ENCODE measurements around the gene MLIP.

The MLIP gene

GRCh38 chr6:54098450-54099044, 12.7 kb upstream of the MLIP start:
- DNase-seq = no peak

DNA sequence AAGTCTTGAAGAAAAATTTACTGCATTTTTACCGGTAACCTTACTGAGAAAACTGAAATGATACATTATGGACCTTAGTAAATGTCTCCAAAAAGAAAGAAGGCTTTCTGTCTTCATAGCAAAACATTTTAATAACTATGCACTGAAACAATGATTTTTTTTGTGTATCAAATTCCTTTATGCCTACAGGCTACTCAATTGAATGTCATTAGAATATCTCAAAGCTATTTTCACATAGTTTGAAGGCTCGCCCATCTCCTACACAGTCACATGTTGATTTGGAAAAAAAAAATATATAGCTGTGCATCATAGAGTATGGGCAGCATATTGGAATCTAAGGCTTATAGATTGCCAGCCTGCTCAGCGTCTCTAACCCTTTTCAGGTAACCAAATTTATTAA, 12.0 kb upstream of the MLIP start:
- DNase-seq = no peak

DNA sequence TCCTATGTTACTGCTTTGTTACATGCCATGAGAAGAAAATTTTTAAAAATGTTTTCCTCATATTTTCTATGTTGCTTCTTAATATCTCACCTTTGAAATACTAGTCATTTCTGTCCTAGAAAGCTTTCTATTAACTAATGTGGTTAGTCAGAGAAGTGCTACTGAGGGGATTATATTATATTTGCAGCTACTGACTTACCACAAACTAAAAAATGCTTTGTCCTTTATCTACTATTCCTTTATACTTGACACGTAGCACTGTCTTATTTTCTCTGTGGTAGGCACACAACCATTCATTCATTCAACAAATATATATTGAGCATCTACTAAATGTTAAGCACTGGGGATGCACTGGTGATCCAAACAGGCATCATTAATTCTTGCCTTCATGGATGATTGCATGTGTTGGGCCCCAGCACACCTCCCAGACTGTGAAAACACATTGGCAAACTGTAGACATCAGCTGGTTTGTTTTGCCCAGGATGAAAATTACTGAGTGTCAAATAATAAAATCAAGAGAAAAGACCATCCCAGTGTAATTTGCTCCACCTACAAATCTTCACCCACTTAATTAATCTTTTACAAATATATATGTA, 10.7 kb upstream of the MLIP start:
- no peak for DNase-seq

DNA sequence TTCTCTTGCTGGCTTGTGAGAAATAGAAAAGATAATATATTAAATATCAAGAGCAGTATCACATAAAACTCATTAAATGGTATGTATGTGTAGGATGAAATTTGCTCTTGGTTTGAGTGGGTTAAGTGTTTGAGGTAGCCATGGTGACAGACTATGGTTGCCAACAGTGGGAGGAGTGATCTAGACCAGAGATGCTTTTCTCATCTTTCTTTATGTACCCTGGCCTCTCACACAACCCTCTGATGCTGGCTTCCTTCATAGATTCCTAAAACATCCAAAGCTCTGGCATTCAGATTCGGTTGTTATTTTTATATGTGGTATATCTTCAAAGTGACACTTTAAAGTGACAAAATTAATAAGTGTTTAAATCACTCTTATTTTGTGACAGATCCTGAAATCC, 9.0 kb upstream of the MLIP start:
- DNase-seq = no peak

GRCh38 chr6:54103497-54103896, 7.7 kb upstream of the MLIP start:
- no peak for DNase-seq

DNA sequence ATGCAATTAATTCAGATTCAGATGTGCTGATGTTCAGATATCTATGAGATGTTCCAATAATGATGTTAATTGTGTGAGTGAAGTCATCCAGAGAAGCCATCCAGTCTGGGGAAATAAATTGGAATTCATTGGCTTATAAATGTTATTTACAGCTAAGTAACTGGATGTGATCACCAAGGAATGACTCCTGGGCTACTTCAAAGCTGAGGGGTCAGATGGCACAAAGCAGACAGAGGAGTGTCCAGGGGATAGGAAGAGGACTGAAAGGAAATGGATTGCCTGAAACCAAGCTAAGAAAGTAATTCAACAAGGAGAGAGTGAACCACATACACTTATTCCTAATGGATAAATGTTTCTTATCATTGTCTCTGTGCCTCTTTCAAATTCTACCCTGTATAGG, 4.5 kb upstream of the MLIP start:
- no peak for DNase-seq

DNA sequence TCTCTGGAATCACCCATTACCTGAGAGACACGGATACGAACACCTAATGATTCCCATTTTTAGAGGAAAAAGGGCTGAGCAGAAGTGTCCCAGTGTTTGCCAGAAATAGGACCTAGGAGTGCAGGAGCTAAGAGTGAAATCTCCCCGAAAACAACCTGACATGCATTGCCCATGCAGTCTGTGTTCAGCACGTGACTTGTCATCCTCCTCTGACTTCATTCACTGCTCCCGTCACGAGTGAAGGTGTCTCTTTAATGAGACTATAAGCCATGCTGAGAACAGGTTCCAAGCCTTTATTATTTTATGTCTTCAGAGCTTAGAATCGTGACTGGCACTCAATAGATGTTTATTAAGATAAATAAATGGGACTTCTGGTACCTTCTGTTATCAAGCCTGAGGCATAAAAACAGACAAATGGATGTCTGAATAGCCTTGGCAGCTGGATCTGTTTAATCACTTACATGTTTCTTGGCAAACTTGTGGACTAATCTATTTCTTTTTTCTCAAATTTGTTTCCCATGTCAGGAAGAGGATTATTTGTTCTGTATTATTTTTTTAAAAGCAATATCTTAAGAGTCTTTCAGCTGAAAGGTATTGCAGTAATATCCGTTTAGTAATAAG, 3.7 kb upstream of the MLIP start:
- no peak for DNase-seq

GRCh38 chr6:54108271-54108670, 3.0 kb upstream of the MLIP start:
- no peak for DNase-seq

- no peak for DNase-seq
Observed at GRCh38 chr6:54109586-54109985, 1.7 kb upstream of the MLIP start.

DNA sequence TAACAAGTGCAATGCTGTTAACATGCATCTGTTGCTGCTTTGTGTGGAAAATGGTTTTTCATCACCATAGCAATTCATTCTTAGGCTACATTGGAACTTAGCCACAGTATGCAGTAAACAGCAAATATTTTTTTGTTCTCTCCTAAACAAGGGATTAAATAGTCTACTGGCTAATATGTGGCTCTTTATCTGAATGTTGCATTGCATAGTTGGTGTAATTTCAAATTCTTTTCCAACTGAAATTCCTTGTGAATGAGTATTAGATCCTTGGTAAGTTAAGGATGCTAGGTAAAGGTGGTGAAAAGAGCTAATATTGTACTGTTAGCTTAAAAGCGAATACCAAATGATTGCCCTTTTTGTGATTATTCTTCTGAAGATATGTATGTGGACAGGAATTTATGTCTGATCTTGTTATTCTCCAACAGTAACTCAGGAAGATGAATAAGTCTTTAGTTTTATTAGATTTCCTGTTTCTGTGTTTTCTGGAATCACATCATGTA, 958 bp downstream of the MLIP start:
- DNase-seq = no peak

DNA sequence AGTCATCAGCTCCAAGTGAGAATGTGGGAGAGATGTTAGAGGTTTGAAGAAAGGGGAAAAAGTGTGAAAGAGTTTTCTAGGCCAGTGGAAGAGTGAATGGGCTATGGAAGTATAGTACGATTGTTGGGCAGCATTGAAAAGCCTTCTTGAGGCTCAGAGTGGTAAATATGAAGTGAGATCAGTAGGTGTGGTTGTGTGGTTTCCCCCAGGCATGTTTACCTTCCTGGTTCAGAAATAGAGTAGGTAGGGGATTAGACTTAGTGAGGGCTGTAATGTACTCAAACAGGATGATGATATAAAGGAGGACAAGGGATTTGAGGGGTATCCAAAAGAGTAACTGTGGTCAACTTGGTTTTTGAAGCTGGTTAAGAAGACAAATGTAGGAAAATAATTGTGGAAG, 3.7 kb downstream of the MLIP start:
- DNase-seq = no peak

DNA sequence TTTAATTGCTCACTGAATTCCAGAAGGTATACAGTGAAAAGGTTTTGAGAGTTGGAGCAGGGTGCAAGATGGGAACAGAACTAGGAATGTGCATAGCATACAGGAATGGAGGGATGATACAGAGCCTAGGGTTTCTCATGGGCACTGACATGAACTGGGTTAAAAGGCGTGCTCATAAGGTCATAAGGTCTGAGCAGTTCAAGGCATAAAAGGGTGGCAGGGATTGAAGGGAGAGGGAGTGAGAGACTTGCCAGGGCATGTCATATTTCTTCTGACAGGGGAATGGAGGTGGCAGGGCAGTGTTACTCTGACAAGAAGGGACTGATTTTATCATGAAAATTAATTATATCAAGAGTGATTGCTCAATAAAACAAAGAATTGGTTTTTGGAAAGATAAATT, 4.7 kb downstream of the MLIP start:
- DNase-seq = no peak

DNA sequence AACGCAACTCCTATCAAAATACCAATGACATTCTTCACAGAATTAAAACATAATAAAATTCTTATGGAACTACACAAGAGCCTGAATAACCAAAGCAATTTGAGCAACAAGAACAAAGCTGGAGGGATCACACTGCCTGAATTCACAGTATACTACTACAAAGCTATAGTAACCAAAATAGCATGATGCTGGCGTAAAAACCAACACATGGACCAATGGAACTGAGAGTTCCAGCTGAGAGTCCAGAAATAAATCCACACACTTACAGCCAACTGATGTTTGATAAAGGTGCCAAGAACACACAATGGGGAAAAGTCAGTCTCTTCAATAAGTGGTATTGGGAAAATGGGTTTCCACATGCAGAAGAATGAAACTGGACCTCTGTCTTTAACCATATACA, 6.9 kb downstream of the MLIP start:
- no peak for DNase-seq

DNA sequence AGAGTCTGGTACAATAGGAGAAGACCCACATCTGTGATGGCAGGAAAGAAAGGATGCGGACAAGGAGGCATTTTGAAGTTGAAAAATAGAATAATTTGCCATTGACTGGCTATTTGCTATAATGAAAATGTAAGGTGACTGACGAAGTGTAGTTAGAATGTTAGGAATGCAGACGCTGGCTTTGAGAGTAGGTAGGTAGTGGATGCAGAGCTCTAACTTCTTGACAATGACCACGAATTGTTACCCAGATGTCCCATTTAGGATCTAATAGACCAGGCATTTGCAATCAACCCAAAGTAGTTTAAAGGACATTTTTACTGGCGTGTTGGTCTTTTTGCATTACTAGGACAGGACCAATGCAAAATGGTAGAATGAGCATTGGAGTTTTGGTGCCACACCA, 14.2 kb downstream of the MLIP start:
- no peak for DNase-seq

DNA sequence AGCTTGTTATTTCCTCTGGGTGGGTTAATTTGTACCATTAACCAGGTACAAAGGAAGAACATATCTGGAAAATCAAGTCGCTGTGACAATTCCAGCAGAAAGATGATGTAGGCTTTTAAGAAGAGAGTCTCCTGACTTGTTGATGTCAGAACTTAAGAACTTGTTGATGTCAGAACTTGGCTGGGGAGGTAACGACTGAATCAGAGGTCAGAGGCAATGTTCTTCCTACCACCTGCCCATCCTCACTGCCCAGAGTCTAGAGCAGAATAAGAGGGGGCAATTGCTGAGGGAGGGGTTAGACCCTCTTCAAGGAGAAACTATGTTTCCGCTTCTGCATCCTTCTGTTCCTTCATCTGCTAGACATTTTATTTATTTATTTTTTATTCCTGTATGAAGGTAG, 18.9 kb downstream of the MLIP start:
- DNase-seq = no peak

GRCh38 chr6:54132587-54132986, 21.3 kb downstream of the MLIP start:
- DNase-seq = no peak

- DNase-seq = no peak
Observed at GRCh38 chr6:54133186-54133585, 21.9 kb downstream of the MLIP start.

DNA sequence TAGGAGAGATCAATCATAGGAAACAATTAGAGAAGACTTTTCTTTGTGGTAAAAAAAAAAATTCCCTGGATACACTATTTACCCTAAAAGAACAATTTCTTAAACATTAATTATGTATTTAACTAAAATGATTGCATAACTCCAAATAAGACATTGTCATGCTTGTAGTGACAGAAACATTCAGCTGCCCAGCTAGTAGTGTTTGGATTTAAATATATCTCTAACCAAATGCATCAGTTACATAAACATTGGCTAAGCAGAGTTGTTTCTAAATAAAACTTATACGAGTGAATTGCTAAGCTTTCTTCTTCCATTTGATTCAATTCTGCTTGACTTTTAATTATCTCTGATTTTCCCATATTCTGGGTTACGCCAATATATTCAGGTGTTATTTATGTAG, 23.7 kb downstream of the MLIP start:
- no peak for DNase-seq

DNA sequence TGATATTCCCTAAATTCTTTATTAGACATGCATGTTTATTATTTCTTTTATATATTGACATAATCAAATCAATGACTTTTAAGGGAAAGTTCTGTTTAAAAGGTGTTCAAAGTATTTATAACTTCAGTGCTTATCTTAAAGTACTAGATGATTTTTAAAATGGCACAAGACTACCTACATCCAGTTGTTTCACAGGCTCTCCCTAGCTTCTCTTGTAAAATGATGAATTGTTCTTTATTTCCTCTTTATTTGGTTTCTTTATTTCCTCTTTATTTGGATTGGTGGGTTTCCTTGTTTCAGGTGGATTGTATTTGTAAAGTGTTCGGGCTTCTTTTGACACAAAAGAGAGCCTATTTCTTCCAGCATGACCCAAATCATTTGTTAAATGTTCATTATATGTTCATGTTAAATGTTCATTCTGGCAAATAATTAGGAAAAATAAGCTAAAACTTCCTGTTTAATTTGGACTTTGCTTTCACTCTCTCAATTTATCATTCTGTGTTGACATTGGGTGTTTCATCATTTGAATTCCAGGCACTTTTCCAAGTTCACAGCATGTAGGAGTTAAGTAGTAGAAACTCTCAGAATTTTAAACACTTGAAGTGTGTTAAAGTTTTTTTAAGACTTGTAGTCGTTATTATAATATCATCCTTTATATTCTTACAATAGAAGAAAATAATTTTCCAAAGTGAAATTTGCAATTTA, 24.6 kb downstream of the MLIP start:
- DNase-seq = no peak

GRCh38 chr6:54138795-54139194, 27.6 kb downstream of the MLIP start:
- DNase-seq = no peak

GRCh38 chr6:54140811-54141210, 29.6 kb downstream of the MLIP start:
- no peak for DNase-seq

DNA sequence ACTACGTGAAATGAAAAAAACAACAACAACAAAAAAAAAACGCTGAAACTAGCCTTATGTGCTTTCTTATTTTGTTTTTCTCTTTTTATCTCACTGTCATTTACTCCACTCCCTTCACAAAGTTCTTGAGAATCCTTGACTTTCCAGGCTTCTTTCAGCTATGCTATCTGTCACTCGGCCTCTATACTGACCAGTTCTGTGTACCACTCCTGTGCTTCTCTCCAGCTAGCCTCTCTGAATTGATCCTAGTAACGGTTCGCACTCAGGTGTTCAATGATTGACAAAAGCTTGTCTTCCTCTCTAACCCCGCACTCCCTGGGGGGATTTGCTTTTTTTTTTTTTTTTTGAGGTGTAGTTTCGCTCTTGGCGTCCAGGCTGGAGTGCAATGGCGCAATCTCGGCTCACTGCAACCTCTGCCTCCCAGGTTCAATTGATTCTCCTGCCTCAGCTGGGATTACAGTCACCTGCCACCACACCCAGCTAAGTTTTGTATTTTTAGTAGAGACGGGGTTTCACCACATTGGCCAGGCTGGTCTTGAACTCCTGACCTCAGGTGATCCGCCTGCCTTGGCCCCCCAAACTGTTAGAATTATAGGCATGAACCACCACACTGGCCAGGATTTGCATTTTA, 31.8 kb downstream of the MLIP start:
- DNase-seq = no peak

DNA sequence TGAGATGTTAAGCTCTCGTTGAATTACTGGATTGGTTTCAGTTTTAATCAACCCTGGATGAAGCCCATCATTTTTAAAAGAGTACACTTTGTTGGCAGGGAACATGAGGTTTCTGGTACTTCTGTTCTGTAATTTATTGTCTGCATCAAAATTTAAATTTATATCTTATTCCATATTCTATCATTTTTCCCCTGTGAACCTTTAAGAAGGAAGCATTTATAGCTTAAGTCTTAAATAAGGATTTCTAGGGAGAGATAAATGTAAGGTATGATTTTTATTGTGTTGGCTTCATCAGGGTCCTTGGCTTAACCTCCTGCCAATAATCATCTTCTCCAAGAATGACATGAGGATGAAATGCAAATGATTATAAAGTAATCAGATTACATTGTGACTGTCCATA, 40.6 kb downstream of the MLIP start:
- DNase-seq = no peak

All from stimulated activated CD4-positive, alpha-beta T cell treated with anti-CD3 and anti-CD28 coated beads, Interleukin-2, amount 100 ng/mL, for 24 hours (primary cell).